GM10266 (cell line): ENCODE results near the gene SP3.

Source experiments
- DNase-seq: peaks from one replicate; pipeline ENCODE4 v3.0.0; 2012; ENCODE audit errors: extremely low spot score
- TF ChIP-seq, protein P1 (sequence below): IDR thresholded peaks from 2 replicates; pipeline ENCODE4 v1.5.1; 2012; ENCODE audit warnings: mild to moderate bottlenecking, low read depth; ENCODE audit not compliant: control insufficient read depth, insufficient read depth; ENCODE audit errors: missing control alignments

The SP3 gene

DNA sequence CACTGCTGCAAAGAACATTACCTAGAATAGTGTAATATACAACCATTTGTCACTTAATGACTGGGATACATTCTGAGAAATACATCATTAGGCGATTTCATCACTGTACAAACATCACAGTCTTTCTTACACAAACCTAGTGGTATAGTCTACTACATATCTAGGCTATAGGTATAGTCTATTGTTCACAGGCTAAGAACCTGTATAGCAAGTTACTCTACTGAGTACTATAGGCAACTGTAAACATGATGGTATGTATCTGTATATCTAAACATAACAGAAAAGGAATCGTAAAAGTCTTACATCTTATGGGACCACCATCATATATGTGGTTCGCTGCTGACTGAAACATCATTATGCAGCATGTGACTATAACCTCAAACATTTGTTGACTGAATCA, 21.4 kb downstream of the SP3 start:
- DNase-seq: no peak
- TF ChIP-seq, protein P1, sequence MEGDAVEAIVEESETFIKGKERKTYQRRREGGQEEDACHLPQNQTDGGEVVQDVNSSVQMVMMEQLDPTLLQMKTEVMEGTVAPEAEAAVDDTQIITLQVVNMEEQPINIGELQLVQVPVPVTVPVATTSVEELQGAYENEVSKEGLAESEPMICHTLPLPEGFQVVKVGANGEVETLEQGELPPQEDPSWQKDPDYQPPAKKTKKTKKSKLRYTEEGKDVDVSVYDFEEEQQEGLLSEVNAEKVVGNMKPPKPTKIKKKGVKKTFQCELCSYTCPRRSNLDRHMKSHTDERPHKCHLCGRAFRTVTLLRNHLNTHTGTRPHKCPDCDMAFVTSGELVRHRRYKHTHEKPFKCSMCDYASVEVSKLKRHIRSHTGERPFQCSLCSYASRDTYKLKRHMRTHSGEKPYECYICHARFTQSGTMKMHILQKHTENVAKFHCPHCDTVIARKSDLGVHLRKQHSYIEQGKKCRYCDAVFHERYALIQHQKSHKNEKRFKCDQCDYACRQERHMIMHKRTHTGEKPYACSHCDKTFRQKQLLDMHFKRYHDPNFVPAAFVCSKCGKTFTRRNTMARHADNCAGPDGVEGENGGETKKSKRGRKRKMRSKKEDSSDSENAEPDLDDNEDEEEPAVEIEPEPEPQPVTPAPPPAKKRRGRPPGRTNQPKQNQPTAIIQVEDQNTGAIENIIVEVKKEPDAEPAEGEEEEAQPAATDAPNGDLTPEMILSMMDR: no peak

DNA sequence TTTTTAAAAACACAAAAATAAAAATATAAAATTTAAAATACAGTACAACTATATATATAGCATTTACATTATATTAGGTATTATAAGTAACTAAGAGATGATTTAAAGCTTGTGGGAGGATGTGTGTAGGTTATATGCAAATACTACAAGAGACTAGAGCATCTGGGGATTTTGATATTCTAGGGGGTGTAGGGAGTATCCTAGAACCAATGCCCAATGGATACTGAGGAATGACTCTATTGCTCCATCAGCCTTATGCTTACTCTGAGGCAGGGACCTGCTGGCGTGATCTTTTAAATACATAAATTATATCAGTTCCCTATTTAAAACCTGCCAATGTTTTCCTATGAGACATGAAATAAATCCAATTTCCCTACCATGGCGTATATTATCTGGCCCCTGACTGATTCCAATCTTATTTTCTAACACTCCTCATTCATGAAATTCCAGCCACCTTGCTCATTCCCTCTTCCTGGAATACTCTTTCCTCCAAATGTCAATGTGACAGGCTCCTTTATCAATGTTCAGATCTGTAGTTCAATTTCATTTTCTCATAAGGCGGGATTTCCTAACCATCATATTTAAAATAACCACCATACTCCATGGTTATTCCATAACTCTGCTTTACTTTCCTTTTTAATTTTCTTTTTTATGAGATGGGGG, 22.2 kb downstream of the SP3 start:
- no peak for DNase-seq
- TF ChIP-seq, protein P1: no peak

DNA sequence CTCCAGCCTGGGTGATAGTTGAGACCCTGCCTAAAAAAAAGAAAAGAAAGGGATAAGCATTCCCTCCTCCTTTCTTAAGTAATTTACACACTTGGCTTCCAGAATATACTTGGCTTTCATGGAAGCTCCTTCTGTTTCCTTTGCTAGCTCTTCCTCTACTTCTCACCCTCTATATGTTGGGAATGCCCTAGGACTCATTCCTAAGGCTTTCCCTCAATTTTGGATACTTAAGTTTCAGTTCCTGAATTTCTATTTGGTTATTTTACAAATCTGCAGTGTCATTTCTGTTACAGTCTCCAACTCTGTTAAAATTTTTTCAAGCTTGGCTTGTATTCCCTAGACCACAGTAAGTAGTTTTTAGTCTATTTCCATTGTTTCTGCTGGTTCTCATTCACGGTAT, 23.6 kb downstream of the SP3 start:
- no peak for DNase-seq
- TF ChIP-seq, protein P1: no peak

DNA sequence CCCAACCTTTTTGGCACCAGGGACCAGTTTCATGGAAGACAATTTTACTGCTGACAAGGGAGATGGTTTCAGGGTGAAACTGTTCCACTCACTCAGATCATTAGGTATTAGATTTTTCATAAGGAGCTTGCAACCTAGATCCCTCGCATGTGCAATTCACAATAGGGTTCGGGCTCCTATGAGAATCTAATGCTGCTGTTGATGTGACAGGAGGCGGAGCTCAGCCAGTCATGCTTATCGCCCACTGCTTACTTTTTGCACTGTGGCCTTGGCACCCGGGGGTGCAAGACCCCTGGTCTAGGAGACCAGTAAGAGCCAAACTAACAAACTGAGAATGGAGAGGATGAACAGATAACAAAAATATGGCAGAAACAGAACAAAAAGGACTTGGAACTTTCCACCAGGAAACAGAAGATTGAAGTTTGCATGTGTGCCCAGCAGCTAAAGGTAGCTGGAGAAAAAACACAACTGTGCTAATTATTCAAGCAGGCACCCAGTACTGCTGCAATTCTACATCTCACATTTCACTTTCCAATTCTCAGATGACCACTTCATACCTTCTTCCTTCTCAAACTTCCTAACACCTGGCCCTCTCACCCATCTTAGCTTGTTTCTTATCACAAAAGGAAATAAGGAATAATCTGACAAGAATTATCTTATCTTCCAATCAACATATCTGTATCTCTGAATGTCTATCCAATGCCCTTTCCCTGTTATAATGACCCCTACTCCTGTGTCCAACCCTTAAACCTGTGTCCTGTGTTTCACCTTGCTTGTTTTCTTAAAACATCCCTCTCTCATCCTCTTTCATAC, 24.8 kb downstream of the SP3 start:
- DNase-seq: no peak
- TF ChIP-seq, protein P1: no peak

DNA sequence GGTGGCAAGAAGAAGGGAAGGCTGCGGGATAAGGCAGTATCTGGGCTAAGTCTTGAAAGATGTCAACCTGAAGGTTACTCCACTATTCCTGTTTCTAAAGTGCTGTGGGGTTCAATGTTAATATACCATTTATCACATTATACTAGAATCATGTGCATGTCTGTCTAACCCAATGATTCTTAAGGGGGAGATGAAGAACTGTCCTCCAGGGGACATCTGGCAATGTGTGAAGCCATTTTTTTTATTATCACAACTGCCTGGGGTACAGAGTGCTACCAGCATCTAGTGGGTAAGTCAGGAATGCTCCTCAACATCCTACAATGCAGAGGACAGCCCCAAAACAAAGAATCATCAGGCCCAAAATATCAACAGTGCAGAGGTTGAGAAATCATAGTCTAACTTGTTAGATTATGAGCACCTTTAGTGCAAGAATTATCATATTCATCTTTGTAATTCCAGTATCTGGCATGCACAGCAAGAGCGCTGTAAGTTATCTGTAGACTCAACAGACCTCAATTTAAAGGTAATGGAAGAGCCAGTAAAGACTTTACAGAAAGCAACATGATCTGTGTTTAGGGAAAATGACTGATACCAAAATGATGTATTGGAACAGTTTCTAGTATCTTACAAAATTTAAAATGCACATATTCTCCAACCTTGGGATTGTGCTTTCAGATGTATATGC, 26.3 kb downstream of the SP3 start:
- no peak for DNase-seq
- TF ChIP-seq, protein P1: no peak

DNA sequence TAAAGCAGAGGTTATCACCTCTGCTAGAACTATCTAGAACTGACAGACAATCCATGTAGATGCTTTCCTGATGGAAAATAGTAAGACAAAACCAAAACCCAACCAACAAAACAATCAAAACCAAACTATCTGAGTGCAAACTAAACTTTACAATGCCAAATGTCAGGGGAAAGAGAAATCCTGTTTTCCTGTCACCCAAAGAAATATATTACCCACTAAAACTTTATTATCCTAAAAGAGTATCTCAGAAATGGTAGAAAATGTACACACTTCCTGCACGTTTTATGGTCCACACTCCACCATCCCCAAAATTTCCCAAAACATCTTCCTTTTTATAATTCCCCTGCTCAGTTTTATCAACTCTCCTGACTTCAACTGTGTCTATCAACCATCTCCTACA, 29.9 kb downstream of the SP3 start:
- TF ChIP-seq, protein P1: no peak
- no peak for DNase-seq
